Measurements from ENCODE around the gene SSB. TPM values are rescaled to one million over a fixed set of nuclear protein-coding genes. Genes with fewer than 3 reads are reported as not detected.

Gene SSB
- total and polyA plus RNA-seq, 8 donors = 30.7 to 94.2 (median 55.4) TPM

DNA sequence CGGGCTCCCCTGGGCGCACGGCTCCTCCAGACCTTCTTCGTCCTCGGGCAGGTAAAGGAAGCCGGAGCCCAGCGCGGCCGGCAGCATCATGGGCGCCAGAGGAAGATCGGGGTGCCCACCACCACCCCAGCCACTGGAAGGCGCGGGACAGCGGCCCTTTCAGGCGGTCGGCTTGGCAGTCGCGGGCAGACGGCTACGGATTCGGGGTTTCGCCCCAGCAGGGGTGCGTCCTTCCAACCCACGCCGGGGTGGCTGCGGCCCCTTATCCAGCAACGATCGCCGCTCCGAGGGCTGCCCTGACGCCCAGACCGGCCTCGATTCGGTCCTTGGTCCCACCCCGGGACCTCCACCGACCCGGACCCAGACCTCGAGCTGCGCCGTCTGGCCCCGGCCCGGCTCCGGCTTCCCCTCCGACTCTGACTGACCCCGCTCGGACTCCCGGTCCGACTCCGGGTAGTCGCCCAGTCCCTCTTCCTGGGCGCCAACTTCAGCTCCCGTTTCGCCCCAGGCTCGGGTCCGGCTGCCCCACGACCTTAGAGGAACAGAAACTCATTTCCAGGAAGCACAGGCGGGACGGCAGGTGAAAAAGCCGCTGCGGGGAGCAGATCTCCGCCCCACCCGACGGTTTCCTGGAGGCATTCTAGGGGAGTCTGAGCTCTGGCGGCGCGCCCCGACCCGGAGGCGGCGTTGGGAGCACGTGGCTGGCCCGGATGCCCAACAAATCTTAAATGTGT, 30.2 kb upstream of the SSB start:
- TF ChIP-seq, protein P1, sequence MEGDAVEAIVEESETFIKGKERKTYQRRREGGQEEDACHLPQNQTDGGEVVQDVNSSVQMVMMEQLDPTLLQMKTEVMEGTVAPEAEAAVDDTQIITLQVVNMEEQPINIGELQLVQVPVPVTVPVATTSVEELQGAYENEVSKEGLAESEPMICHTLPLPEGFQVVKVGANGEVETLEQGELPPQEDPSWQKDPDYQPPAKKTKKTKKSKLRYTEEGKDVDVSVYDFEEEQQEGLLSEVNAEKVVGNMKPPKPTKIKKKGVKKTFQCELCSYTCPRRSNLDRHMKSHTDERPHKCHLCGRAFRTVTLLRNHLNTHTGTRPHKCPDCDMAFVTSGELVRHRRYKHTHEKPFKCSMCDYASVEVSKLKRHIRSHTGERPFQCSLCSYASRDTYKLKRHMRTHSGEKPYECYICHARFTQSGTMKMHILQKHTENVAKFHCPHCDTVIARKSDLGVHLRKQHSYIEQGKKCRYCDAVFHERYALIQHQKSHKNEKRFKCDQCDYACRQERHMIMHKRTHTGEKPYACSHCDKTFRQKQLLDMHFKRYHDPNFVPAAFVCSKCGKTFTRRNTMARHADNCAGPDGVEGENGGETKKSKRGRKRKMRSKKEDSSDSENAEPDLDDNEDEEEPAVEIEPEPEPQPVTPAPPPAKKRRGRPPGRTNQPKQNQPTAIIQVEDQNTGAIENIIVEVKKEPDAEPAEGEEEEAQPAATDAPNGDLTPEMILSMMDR (IDR thresholded peaks at IDR 0.05) = no peak
- TF ChIP-seq POLR2A (IDR thresholded peaks at IDR 0.05) (no peak), EP300 (IDR thresholded peaks at IDR 0.05) (no peak), POLR2AphosphoS5 (IDR thresholded peaks at IDR 0.05) (no peak)
- Histone ChIP-seq H3K36me3 (no peaks in the 10 kb centered on the region), H3K27me3 (peaks cover 0 to 17% (median 11%) of the 10 kb centered on the region in 3 donors), H3K4me3 (peak overlapping the region; percentile 27 to 54 (median 44)), H3K27ac (no peak overlapping the region), H3K9me3 (no peaks in the 10 kb centered on the region), H3K4me1 (peaks cover 0 to 21% (median 12%) of the 10 kb centered on the region in 4 donors)
- WGBS, 5 donors = 17 to 31% (median 25%) methylated on average over 38 to 72 of the region's 72 CpGs
- intact Hi-C loops (cut with DNase I; ENCODE audit: low total_unique reads) = no loop called here
- peak in 1 of 2 donors; percentile 51 for DNase-seq

DNA sequence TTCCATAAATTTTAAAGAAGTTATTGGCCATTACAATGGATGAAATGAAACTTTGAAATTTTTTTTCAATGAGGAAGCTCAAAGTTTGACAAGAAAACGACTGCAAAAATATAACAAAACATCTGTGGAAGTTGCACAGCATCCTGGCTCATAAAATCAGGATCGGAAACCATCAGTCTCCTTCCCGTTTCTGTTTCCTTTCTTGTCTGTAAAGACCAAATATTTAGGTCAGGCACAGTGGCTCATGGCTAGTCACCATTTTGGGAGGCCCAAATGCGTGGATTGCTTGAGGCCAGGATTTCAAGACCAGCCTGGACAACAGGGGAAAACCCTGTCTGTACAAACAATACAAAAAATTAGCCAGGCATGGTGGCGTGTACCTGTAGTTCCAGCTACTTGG, 27.6 kb upstream of the SSB start:
- Histone ChIP-seq H3K27me3 (peaks cover 0 to 17% (median 11%) of the 10 kb centered on the region in 3 donors), H3K9me3 (no peaks in the 10 kb centered on the region), H3K4me1 (peaks cover 0 to 21% (median 12%) of the 10 kb centered on the region in 4 donors), H3K4me3 (no peak overlapping the region), H3K36me3 (no peaks in the 10 kb centered on the region), H3K27ac (no peak overlapping the region)
- intact Hi-C loops (cut with DNase I; ENCODE audit: low total_unique reads) = no loop called here
- no peak for DNase-seq
- 69 to 89% (median 82%) methylated on average over 5 of the region's 5 CpGs for WGBS, 5 donors
- no peak for TF ChIP-seq POLR2AphosphoS5 (IDR thresholded peaks at IDR 0.05)
- no peak for TF ChIP-seq EP300 (IDR thresholded peaks at IDR 0.05)
- TF ChIP-seq POLR2A (IDR thresholded peaks at IDR 0.05) = no peak
- TF ChIP-seq, protein P1 (IDR thresholded peaks at IDR 0.05) = no peak

DNA sequence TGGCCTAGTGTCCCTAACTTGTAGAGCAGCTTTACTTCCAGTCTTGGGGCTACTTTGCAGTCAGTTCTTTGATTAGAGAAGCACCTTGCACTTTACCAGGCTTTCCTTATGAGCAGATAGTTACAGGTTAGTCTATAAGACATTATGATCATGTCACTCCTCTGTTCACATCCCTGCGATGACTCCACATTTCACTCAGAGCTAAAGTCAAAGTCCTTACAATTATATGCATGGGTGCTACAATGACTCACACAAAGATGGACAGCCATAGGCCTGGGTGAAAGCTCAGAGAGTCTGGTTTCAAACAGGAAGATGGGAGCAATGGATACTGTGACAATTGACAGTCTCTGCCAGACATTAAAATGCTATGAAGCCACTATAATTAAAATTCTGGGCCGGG, 27.1 kb upstream of the SSB start:
- H3K27ac ChIP-seq = no peak overlapping the region
- DNase-seq = no peak
- intact Hi-C loops (cut with DNase I; ENCODE audit: low total_unique reads) = no loop called here
- no peak overlapping the region for H3K4me3 ChIP-seq
- TF ChIP-seq EP300 (IDR thresholded peaks at IDR 0.05) = no peak
- no peak for TF ChIP-seq POLR2A (IDR thresholded peaks at IDR 0.05)
- TF ChIP-seq, protein P1 (IDR thresholded peaks at IDR 0.05) = no peak
- TF ChIP-seq POLR2AphosphoS5 (IDR thresholded peaks at IDR 0.05) = no peak
- H3K27me3 ChIP-seq = peaks cover 0 to 17% (median 11%) of the 10 kb centered on the region in 3 donors
- WGBS, 5 donors = 89 to 98% (median 96%) methylated on average over 2 of the region's 2 CpGs
- H3K4me1 ChIP-seq = peaks cover 0 to 23% (median 12%) of the 10 kb centered on the region in 4 donors
- H3K36me3 ChIP-seq = no peaks in the 10 kb centered on the region
- H3K9me3 ChIP-seq = no peaks in the 10 kb centered on the region

DNA sequence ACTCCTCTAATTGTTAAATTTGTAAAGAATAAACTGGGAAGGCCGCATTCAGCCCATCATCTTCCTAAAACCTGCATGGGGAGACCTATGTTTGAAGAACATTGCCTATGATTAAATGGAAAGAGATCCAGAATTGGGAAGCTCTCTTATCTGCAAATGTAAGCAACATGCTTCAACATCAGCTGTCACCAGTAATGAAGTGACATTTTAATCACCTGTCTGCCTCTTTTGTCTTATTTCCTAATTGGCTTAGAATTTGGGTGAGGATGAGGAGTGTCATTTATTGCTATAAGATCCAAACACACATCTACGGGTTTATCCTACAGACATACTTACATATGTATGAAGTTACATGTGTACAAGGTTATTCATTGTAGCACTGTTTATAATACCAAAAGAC, 26.0 kb upstream of the SSB start:
- no peak overlapping the region for H3K27ac ChIP-seq
- intact Hi-C loops (cut with DNase I; ENCODE audit: low total_unique reads) = no loop called here
- WGBS, 5 donors = 80 to 95% (median 88%) methylated on average over 2 of the region's 2 CpGs
- H3K4me1 ChIP-seq = peaks cover 0 to 16% (median 9%) of the 10 kb centered on the region in 4 donors
- no peaks in the 10 kb centered on the region for H3K36me3 ChIP-seq
- H3K4me3 ChIP-seq = no peak overlapping the region
- peaks cover 0 to 15% (median 11%) of the 10 kb centered on the region in 3 donors for H3K27me3 ChIP-seq
- TF ChIP-seq, protein P1 (IDR thresholded peaks at IDR 0.05) = no peak
- TF ChIP-seq EP300 (IDR thresholded peaks at IDR 0.05) = no peak
- TF ChIP-seq POLR2AphosphoS5 (IDR thresholded peaks at IDR 0.05) = no peak
- no peak for TF ChIP-seq POLR2A (IDR thresholded peaks at IDR 0.05)
- no peak for DNase-seq
- no peaks in the 10 kb centered on the region for H3K9me3 ChIP-seq
